ENCODE data around the gene MINPP1.
"Not testable (repeated sequence)": the region's sequence is repeated elsewhere in the genome, so short reads cannot be mapped to it uniquely, and the experiment has no call there.

MINPP1 gene

GRCh38 chr10:87578160-87578841 lies 73.6 kb downstream of the MINPP1 start:
- DNase-seq, result no peak

DNA sequence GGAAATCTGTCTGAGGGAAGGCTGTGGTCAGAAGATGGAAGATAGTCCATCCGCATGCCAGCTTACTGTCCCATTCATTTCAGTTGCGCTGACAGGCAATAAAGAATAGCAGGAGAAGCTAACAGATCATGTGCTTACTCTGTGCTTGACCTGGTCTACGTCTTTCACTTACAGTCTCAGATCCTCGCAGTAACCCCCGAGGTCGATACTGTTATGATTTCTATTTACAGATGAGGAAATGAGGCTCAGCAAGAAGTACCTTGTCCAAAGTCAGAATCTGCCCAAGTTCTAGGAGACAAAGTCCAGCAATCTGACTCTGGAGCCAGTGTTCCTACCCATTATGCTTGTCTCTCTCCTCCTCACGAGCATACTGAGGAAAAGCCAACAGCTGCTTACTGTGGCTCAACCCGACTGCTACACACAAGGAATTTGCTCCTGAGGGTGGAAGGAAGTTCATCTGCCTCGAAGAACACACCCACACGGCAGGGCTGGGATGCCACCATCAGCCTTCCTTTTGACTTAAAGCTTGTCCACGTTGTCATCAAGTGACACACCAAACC lies 74.2 kb downstream of the MINPP1 start:
- DNase-seq, result no peak

DNA sequence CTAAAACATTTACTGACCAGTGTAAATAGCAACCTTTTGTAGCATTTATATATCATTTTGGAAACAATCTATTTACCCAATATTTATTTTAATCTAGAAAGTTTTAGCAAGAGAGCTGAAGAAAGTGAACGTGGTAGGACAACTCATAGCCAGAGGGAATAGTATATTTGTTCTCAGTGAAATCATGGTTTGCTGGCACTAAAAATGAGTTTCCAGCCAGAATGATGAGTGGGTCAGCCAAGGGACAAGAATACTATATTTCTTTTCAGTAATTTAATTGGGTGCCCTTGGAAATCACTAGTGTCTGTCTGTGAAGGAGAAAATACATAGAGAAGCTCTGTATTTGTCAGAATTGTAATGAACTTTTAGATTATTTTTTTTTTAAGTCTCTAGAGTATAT lies 74.9 kb downstream of the MINPP1 start:
- no peak for DNase-seq

GRCh38 chr10:87580016-87580415 lies 75.3 kb downstream of the MINPP1 start:
- no peak for DNase-seq

- no peak for DNase-seq
These were observed 81.1 kb downstream of the MINPP1 start for GRCh38 chr10:87585565-87586514.

- no peak for DNase-seq
These were observed 85.0 kb downstream of the MINPP1 start for GRCh38 chr10:87589645-87590051.

DNA sequence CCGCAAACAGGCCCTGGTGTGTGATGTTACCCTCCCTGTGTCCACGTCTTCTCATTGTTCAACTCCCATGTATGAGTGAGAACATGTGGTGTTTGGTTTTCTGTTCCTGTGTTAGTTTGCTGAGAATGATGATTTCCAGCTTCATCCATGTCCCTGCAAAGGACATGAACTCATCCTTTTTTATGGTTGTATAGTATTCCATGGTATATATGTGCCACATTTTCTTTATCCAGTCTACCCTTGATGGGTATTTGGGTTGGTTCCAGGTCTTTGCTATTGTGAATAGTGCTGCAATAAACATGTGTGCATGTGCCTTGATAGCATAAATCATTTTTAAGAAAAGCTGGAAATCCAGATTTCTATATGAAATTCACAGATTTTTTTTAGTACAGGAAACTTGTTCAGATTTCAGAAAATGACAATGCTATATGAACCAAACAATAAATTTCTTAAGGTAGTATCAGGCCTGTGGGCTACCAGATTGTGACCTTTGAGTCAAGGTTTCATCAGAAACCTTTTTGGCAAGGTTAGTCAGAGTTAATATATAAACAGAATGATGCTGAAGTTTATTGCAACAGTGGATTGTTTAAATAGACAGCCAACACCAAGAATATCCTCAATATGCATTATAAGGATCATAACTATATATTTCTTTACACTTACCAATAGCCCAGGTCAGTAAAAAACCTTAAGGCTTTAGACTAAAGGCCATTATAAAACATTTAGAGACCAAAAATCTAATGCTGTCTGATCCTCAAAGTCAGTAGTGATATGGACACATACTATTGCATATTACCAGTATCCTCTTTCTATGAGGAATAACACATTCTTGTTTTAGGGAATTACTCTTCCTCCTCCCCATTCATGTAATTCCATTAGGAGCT lies 86.3 kb downstream of the MINPP1 start:
- no peak for DNase-seq

- DNase-seq, result no peak
These were observed 86.8 kb downstream of the MINPP1 start for GRCh38 chr10:87591589-87591886.

DNA sequence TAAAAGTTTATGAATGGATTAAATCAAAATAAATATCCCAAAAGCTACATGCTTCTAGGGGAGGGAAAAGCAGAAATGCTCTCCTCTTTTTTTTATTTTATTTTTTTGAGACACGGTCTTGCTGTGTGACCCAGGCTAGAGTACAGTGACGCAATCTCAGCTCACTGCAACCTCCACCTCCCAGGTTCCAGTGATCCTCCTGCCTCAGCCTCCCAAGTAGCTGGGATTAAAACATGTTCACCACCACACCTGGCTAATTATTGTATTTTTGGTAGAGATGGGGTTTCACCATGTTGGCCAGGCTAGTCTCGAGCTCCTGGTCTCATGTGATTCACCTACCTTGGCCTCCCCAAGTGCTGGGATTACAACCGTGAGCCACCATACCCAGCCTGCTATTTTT lies 88.2 kb downstream of the MINPP1 start:
- not testable (repeated sequence) for DNase-seq

- no peak for DNase-seq
These were observed 89.0 kb downstream of the MINPP1 start for GRCh38 chr10:87593702-87594101.

- no peak for DNase-seq
These were observed 89.5 kb downstream of the MINPP1 start for GRCh38 chr10:87594181-87594580.

DNA sequence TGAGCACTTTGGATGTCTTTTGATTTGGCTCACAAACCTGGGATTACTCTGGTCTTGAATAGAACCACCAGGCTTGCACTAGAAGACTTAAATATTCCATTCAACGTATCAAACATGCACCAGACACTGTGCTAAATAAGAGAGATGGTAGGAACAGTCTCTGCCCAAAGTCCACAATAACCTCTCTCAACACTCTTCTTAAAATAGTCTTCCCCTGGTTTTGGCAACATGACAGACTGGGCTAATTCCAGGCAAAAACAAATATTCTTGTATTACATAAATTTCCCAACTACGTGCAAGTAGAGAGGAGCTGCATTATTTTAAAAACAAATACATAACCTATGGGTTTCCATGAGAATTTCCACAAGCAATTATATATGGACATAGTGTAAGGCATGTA lies 90.2 kb downstream of the MINPP1 start:
- DNase-seq, result no peak

- DNase-seq, result no peak
These were observed 91.7 kb downstream of the MINPP1 start for GRCh38 chr10:87596351-87596750.

DNA sequence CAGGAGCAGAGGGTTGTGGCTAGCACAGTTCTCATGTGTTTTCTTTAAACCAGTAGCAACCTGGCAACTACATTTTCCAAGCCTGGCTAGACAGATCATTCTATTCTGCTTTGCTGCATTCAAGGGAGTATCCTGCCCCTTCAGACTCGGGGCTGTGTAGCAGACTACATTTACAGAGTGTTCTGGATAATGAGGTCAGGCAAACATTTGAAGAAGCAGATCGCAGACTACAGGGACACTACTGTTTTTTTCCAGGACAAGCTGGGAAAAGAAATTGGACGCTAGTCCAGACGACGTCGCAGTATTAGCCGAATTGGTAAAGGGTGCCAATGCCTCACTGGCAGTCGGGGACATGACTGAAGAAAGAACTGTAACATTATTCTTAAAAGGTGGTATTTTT lies 94.0 kb downstream of the MINPP1 start:
- no peak for DNase-seq

DNA sequence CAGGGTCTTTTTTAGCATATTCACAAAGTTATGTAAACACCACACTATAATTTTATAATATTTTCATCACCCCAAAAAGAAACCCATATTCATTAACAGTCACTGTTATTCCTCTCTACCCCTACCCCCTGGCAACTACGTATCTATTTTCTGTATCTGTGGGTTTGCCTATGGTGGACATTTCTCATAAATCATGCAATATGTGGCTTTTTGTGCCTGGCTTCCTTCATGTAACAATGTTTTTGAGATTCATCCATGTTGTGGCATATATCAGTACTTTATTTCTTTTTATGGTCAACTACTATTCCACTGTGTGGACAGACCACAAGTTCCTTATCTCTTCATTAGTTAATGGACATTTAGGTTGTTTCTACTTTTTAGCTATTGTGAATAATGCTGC lies 95.9 kb downstream of the MINPP1 start:
- DNase-seq, result no peak

Measured in NCI-H774 (cell line).